HEK293 (cell line): ENCODE data around the gene CALM3.

Experiments
- CTCF ChIA-PET: fragments of 350-600 bp; formaldehyde crosslinking; extraction: SDS; loops from one replicate; lab custom pipeline; 2021; ENCODE audit warnings: antibody characterized with exemption; lab: Yijun Ruan, JAX
- POLR2A ChIA-PET: fragments of 300-600 bp; formaldehyde crosslinking; extraction: SDS; loops from one replicate; lab custom pipeline; 2020; ENCODE audit warnings: antibody characterized with exemption, inconsistent platforms; lab: Yijun Ruan, JAX
- H3K27ac ChIP-seq: fragments of 200-500 bp; sonication (Bioruptor generic); 2 replicates; pipeline ENCODE4 v1.5.1; 2014; ENCODE audit warnings: low read depth, low read length, control low read depth, inconsistent platforms; ENCODE audit errors: extremely low read depth
- H3K36me3 ChIP-seq, 2 experiments: fragments of 200-500 bp in 1 of 2; sonication (Bioruptor generic) in 1 of 2; 1 replicate in 1 of 2; 2 replicates in 1 of 2; pipeline ENCODE4 v1.5.1; 2014 to 2017; ENCODE audit warnings: inconsistent platforms in 2 of 2, low read length in 2 of 2; ENCODE audit not compliant: control insufficient read depth in 2 of 2, insufficient read depth in 1 of 2
- H3K4me1 ChIP-seq: fragments of 200-500 bp; sonication (Bioruptor generic); 2 replicates; pipeline ENCODE4 v1.5.1; 2014; ENCODE audit warnings: mild to moderate bottlenecking, low read length, inconsistent platforms; ENCODE audit not compliant: control insufficient read depth, insufficient read depth
- H3K4me3 ChIP-seq: 2 replicates; pipeline ENCODE4 v1.5.1; 2011; ENCODE audit warnings: low read depth, mild to moderate bottlenecking, control low read depth, low read length, moderate library complexity
- H3K9me3 ChIP-seq: fragments of 200-500 bp; sonication (Bioruptor generic); 2 replicates; pipeline ENCODE4 v1.5.1; 2014; ENCODE audit warnings: low read depth, low read length, inconsistent platforms; ENCODE audit not compliant: control insufficient read depth, insufficient read depth
- GLIS1 ChIP-seq: fragments of 450-650 bp; formaldehyde crosslinking; IDR thresholded peaks from 2 replicates; pipeline ENCODE4 v1.5.1; 2016; ENCODE audit warnings: missing biosample characterization, missing genetic modification characterization
- OVOL3 ChIP-seq: fragments of 450-650 bp; formaldehyde crosslinking; IDR thresholded peaks from 2 replicates; pipeline ENCODE4 v1.5.1; 2016; ENCODE audit warnings: missing biosample characterization, missing genetic modification characterization
- SALL2 ChIP-seq: fragments of 450-650 bp; formaldehyde crosslinking; IDR thresholded peaks from 2 replicates; pipeline ENCODE4 v1.5.0; 2017; ENCODE audit warnings: missing biosample characterization, mild to moderate bottlenecking, missing genetic modification characterization, borderline replicate concordance
- ZBTB20 ChIP-seq: fragments of 450-650 bp; formaldehyde crosslinking; IDR thresholded peaks from 2 replicates; pipeline ENCODE4 v1.5.1; 2016; ENCODE audit warnings: missing biosample characterization, missing genetic modification characterization
- ZFP3 ChIP-seq: fragments of 450-650 bp; formaldehyde crosslinking; IDR thresholded peaks from 2 replicates; pipeline ENCODE4 v1.5.1; 2016; ENCODE audit warnings: low read depth, missing biosample characterization, missing genetic modification characterization
- ZNF10 ChIP-seq: fragments of 450-650 bp; formaldehyde crosslinking; IDR thresholded peaks from 2 replicates; pipeline ENCODE4 v1.5.1; 2017; ENCODE audit warnings: missing biosample characterization, missing genetic modification characterization
- ZNF121 ChIP-seq: fragments of 450-650 bp; formaldehyde crosslinking; IDR thresholded peaks from 2 replicates; pipeline ENCODE4 v1.5.1; 2016; ENCODE audit warnings: missing biosample characterization, missing genetic modification characterization
- ZNF140 ChIP-seq: fragments of 450-650 bp; formaldehyde crosslinking; IDR thresholded peaks from 2 replicates; pipeline ENCODE4 v1.5.1; 2016; ENCODE audit warnings: missing biosample characterization, missing genetic modification characterization
- ZNF146 ChIP-seq: fragments of 450-650 bp; formaldehyde crosslinking; IDR thresholded peaks from 2 replicates; pipeline ENCODE4 v1.5.1; 2016; ENCODE audit warnings: missing biosample characterization, missing genetic modification characterization
- ZNF155 ChIP-seq: fragments of 450-650 bp; formaldehyde crosslinking; IDR thresholded peaks from 2 replicates; pipeline ENCODE4 v1.5.1; 2016; ENCODE audit warnings: missing biosample characterization, missing genetic modification characterization
- ZNF175 ChIP-seq: fragments of 450-650 bp; formaldehyde crosslinking; IDR thresholded peaks from 2 replicates; pipeline ENCODE4 v1.5.1; 2016; ENCODE audit warnings: missing biosample characterization, missing genetic modification characterization
- ZNF2 ChIP-seq: fragments of 450-650 bp; formaldehyde crosslinking; IDR thresholded peaks from 2 replicates; pipeline ENCODE4 v1.5.1; 2016; ENCODE audit warnings: missing biosample characterization, missing genetic modification characterization
- ZNF248 ChIP-seq: fragments of 450-650 bp; formaldehyde crosslinking; IDR thresholded peaks from 2 replicates; pipeline ENCODE4 v1.5.1; 2017; ENCODE audit warnings: missing biosample characterization, missing genetic modification characterization
- ZNF302 ChIP-seq: fragments of 450-650 bp; formaldehyde crosslinking; IDR thresholded peaks from 2 replicates; pipeline ENCODE4 v1.5.1; 2016; ENCODE audit warnings: missing biosample characterization, missing genetic modification characterization, low read depth
- ZNF366 ChIP-seq: fragments of 450-650 bp; formaldehyde crosslinking; conservative IDR thresholded peaks from 2 replicates; pipeline ENCODE4 v1.5.1; 2016; ENCODE audit warnings: missing biosample characterization, missing genetic modification characterization
- ZNF473 ChIP-seq: fragments of 450-650 bp; formaldehyde crosslinking; IDR thresholded peaks from 2 replicates; pipeline ENCODE4 v1.5.1; 2017; ENCODE audit warnings: missing biosample characterization, missing genetic modification characterization
- ZNF48 ChIP-seq: fragments of 450-650 bp; formaldehyde crosslinking; IDR thresholded peaks from 2 replicates; pipeline ENCODE4 v1.5.1; 2016; ENCODE audit warnings: missing biosample characterization, missing genetic modification characterization
- ZNF501 ChIP-seq: fragments of 450-650 bp; formaldehyde crosslinking; IDR thresholded peaks from 2 replicates; pipeline ENCODE4 v1.5.1; 2016; ENCODE audit warnings: missing biosample characterization, missing genetic modification characterization
- ZNF670 ChIP-seq: fragments of 450-650 bp; formaldehyde crosslinking; IDR thresholded peaks from 2 replicates; pipeline ENCODE4 v1.5.1; 2016; ENCODE audit warnings: missing biosample characterization, missing genetic modification characterization, low read depth
- ZNF701 ChIP-seq: fragments of 450-650 bp; formaldehyde crosslinking; IDR thresholded peaks from 2 replicates; pipeline ENCODE4 v1.5.1; 2016; ENCODE audit warnings: missing biosample characterization, missing genetic modification characterization
- ZNF777 ChIP-seq: fragments of 450-650 bp; formaldehyde crosslinking; IDR thresholded peaks from 2 replicates; pipeline ENCODE4 v1.5.1; 2017; ENCODE audit warnings: missing biosample characterization, missing genetic modification characterization, borderline replicate concordance
- TF ChIP-seq, protein P1 (sequence below): fragments of 450-650 bp; formaldehyde crosslinking; IDR thresholded peaks from 2 replicates; pipeline ENCODE4 v1.5.1; 2016; ENCODE audit warnings: missing biosample characterization, missing genetic modification characterization
- TF ChIP-seq, protein P2 (sequence below): fragments of 450-650 bp; formaldehyde crosslinking; IDR thresholded peaks from 2 replicates; pipeline ENCODE4 v1.5.1; 2016; ENCODE audit warnings: missing biosample characterization, missing genetic modification characterization, borderline replicate concordance
- TF ChIP-seq, protein P3 (sequence below): fragments of 450-650 bp; formaldehyde crosslinking; IDR thresholded peaks from 2 replicates; pipeline ENCODE4 v1.5.1; 2016; ENCODE audit warnings: missing biosample characterization, missing genetic modification characterization, borderline replicate concordance
- TF ChIP-seq, protein P4 (sequence below): sonication (generic); formaldehyde crosslinking; IDR thresholded peaks from 2 replicates; pipeline ENCODE4 v1.8.1; 2022; ENCODE audit warnings: mild to moderate bottlenecking, moderate library complexity, missing genetic modification reagents
- TF ChIP-seq, protein P5 (sequence below): fragments of 450-650 bp; formaldehyde crosslinking; IDR thresholded peaks from 2 replicates; pipeline ENCODE4 v1.5.1; 2017; ENCODE audit warnings: missing biosample characterization, missing genetic modification characterization

The CALM3 gene

DNA sequence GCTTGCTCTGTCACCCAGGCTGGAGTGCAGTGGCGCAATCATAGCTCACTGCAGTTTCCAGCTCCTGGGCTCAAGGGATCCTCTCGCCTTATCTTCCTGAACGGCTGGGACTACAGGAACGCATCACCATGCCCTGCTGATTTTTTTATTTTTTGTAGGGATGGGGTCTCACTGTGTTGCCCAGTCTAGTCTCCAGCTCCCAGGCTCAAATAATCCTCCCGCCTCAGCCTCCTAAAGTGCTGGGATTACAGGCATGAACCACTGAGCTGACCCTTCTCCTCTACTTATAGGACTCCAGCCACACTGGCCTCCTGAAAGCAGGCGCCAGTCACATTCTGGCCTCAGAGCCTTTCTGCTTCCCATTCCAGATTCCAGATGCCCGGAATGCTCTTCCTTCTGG is 49.3 kb downstream of the CALM3 start:
- POLR2A ChIA-PET = no interaction called here
- TF ChIP-seq, protein P1, sequence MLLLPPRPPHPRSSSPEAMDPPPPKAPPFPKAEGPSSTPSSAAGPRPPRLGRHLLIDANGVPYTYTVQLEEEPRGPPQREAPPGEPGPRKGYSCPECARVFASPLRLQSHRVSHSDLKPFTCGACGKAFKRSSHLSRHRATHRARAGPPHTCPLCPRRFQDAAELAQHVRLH (tag by site-specific recombination) = no peak
- TF ChIP-seq, protein P2, sequence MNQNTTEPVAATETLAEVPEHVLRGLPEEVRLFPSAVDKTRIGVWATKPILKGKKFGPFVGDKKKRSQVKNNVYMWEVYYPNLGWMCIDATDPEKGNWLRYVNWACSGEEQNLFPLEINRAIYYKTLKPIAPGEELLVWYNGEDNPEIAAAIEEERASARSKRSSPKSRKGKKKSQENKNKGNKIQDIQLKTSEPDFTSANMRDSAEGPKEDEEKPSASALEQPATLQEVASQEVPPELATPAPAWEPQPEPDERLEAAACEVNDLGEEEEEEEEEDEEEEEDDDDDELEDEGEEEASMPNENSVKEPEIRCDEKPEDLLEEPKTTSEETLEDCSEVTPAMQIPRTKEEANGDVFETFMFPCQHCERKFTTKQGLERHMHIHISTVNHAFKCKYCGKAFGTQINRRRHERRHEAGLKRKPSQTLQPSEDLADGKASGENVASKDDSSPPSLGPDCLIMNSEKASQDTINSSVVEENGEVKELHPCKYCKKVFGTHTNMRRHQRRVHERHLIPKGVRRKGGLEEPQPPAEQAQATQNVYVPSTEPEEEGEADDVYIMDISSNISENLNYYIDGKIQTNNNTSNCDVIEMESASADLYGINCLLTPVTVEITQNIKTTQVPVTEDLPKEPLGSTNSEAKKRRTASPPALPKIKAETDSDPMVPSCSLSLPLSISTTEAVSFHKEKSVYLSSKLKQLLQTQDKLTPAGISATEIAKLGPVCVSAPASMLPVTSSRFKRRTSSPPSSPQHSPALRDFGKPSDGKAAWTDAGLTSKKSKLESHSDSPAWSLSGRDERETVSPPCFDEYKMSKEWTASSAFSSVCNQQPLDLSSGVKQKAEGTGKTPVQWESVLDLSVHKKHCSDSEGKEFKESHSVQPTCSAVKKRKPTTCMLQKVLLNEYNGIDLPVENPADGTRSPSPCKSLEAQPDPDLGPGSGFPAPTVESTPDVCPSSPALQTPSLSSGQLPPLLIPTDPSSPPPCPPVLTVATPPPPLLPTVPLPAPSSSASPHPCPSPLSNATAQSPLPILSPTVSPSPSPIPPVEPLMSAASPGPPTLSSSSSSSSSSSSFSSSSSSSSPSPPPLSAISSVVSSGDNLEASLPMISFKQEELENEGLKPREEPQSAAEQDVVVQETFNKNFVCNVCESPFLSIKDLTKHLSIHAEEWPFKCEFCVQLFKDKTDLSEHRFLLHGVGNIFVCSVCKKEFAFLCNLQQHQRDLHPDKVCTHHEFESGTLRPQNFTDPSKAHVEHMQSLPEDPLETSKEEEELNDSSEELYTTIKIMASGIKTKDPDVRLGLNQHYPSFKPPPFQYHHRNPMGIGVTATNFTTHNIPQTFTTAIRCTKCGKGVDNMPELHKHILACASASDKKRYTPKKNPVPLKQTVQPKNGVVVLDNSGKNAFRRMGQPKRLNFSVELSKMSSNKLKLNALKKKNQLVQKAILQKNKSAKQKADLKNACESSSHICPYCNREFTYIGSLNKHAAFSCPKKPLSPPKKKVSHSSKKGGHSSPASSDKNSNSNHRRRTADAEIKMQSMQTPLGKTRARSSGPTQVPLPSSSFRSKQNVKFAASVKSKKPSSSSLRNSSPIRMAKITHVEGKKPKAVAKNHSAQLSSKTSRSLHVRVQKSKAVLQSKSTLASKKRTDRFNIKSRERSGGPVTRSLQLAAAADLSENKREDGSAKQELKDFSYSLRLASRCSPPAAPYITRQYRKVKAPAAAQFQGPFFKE (tag by site-specific recombination) = no peak
- TF ChIP-seq GLIS1 (no peak), ZNF121 (tag by site-specific recombination) (peak; percentile 94), ZNF670 (no peak), ZNF155 (tag by site-specific recombination) (no peak), ZNF248 (tag by site-specific recombination) (no peak), ZNF501 (tag by site-specific recombination) (no peak)
- H3K4me3 ChIP-seq = no peak overlapping the region
- no peak overlapping the region for H3K27ac ChIP-seq
- CTCF ChIA-PET = interaction anchor here (0.7 kb wide), 3 partner anchors 151 to 190 kb away, joined by 3 to 6 read pairs (median 3); no protein-coding TSS in a partner anchor
- H3K9me3 ChIP-seq = no peaks in the 10 kb centered on the region
- no peaks in the 10 kb centered on the region for H3K4me1 ChIP-seq
- H3K36me3 ChIP-seq = no peaks in the 10 kb centered on the region; a peak in 1 of 3 replicates

DNA sequence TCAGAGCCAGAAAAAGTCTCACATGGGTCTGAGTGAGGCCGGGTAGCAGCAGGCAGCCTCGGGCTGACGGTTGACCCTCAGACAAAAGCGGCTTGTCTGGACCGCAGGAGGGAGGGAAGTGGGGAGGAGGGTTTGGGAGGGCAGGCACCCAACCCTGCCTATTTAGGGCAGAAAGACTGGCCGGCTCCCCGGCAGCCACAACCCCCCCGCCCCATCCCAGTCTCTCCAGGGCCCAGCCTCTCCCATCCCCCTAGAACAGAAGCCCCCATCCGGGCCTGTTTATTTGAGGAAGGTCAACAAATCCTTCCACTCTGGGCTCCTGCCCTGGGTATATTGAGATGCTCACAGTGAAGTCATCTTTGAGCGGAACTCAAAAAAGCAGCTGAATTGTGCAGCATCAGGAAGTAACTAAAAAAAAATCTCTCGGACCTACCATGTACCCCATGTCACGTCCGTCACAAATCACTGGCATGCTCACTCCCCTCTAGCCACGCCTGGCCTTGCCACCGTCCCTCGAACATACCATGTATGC is 53.6 kb downstream of the CALM3 start:
- TF ChIP-seq ZNF302 (tag by site-specific recombination) (no peak), ZFP3 (tag by site-specific recombination) (no peak), ZBTB20 (tag by site-specific recombination) (no peak), ZNF175 (tag by site-specific recombination) (no peak), ZNF2 (tag by site-specific recombination) (no peak), ZNF146 (tag by site-specific recombination) (no peak), ZNF366 (tag by site-specific recombination) (no peak), SALL2 (tag by site-specific recombination) (no peak), ZNF701 (tag by site-specific recombination) (no peak), ZNF140 (tag by site-specific recombination) (no peak), ZNF777 (tag by site-specific recombination) (no peak), ZNF10 (no peak), OVOL3 (tag by site-specific recombination) (no peak), ZNF48 (tag by site-specific recombination) (no peak), ZNF473 (tag by site-specific recombination) (no peak)
- TF ChIP-seq, protein P3, sequence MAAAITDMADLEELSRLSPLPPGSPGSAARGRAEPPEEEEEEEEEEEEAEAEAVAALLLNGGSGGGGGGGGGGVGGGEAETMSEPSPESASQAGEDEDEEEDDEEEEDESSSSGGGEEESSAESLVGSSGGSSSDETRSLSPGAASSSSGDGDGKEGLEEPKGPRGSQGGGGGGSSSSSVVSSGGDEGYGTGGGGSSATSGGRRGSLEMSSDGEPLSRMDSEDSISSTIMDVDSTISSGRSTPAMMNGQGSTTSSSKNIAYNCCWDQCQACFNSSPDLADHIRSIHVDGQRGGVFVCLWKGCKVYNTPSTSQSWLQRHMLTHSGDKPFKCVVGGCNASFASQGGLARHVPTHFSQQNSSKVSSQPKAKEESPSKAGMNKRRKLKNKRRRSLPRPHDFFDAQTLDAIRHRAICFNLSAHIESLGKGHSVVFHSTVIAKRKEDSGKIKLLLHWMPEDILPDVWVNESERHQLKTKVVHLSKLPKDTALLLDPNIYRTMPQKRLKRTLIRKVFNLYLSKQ (tag by site-specific recombination) = no peak
- TF ChIP-seq, protein P4, sequence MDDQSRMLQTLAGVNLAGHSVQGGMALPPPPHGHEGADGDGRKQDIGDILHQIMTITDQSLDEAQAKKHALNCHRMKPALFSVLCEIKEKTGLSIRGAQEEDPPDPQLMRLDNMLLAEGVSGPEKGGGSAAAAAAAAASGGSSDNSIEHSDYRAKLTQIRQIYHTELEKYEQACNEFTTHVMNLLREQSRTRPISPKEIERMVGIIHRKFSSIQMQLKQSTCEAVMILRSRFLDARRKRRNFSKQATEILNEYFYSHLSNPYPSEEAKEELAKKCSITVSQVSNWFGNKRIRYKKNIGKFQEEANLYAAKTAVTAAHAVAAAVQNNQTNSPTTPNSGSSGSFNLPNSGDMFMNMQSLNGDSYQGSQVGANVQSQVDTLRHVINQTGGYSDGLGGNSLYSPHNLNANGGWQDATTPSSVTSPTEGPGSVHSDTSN (CRISPR knock-in tag) = no peak
- TF ChIP-seq, protein P5, sequence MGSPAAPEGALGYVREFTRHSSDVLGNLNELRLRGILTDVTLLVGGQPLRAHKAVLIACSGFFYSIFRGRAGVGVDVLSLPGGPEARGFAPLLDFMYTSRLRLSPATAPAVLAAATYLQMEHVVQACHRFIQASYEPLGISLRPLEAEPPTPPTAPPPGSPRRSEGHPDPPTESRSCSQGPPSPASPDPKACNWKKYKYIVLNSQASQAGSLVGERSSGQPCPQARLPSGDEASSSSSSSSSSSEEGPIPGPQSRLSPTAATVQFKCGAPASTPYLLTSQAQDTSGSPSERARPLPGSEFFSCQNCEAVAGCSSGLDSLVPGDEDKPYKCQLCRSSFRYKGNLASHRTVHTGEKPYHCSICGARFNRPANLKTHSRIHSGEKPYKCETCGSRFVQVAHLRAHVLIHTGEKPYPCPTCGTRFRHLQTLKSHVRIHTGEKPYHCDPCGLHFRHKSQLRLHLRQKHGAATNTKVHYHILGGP (tag by site-specific recombination) = no peak
- peaks cover 5% of the 10 kb centered on the region for H3K4me1 ChIP-seq
- ChIA-PET CTCF (interaction anchor here (0.6 to 2.5 kb wide), 4 partner anchors 40 to 626 kb away, joined by 3 to 7 read pairs (median 4); partner anchors contain the start of gene CCDC8), POLR2A (no interaction called here)
- H3K4me3 ChIP-seq = no peak overlapping the region
- no peak overlapping the region for H3K27ac ChIP-seq
- H3K36me3 ChIP-seq = no peaks in the 10 kb centered on the region; a peak in 1 of 3 replicates
- no peaks in the 10 kb centered on the region for H3K9me3 ChIP-seq
